Prostate gland (tissue), 2 donors: ENCODE data around the gene KCNK2. TPM values are rescaled to one million over a fixed set of nuclear protein-coding genes. Genes with fewer than 3 reads are reported as not detected.

Source experiments
- DNase-seq: peaks from one replicate; pipeline ENCODE4 v3.0.0-alpha.2; 2019; ENCODE audit warnings: low spot score
- H3K27ac ChIP-seq, 2 donors: fragments of 200-600 bp; sonication (generic); 2 replicates each; pipeline ENCODE4 v1.5.1; 2017 to 2019
- H3K27me3 ChIP-seq: fragments of 200-600 bp; sonication (generic); replicated peaks from 2 replicates; pipeline ENCODE4 v1.5.1; 2019; ENCODE audit not compliant: insufficient read depth
- H3K36me3 ChIP-seq, 2 donors: fragments of 200-600 bp; sonication (generic); 1 replicate in 1 of 2; 2 replicates in 1 of 2; pipeline versions ENCODE4 v1.5.1 to v1.8.1; 2017 to 2019
- H3K4me1 ChIP-seq: fragments of 200-600 bp; sonication (generic); replicated peaks from 2 replicates; pipeline ENCODE4 v1.5.1; 2019
- H3K4me3 ChIP-seq, 2 donors: fragments of 200-600 bp; sonication (generic); 2 replicates each; pipeline ENCODE4 v1.5.1; 2017 to 2019
- H3K9me3 ChIP-seq: fragments of 200-600 bp; sonication (generic); 2 replicates; pipeline ENCODE4 v1.5.1; 2017
- POLR2A ChIP-seq: fragments of 450-650 bp; IDR thresholded peaks from one replicate; pipeline ENCODE4 v1.6.1; 2016; ENCODE audit warnings: antibody characterized with exemption, mild to moderate bottlenecking
- POLR2AphosphoS5 ChIP-seq: sonication (generic); formaldehyde crosslinking; IDR thresholded peaks from one replicate; pipeline ENCODE4 v1.6.1; 2017; ENCODE audit warnings: antibody characterized with exemption
- WGBS: methylation state at CpG from one replicate; pipeline ENCODE4 v1.1.5; 2018; 5-methylcytosine and 5-hydroxymethylcytosine counted together
- intact Hi-C: fragments of 100-400 bp; cut with DNase I; formaldehyde crosslinking; loops from one replicate; pipeline ENCODE4 v1.14.2; 2022
- total RNA-seq, 2 donors: library from RNA; depleted of rRNA; stranded (reverse); fragments of >200 nt; gene quantifications; one replicate each; pipeline ENCODE4 v1.1.0, GENCODE V29; 2016
- TF ChIP-seq, protein P1 (sequence below), 4 experiments: fragments of 200-600 bp in 2 of 4; fragments of 450-650 bp in 2 of 4; sonication (generic) in 2 of 4; IDR thresholded peaks; 1 replicate in 3 of 4; 2 replicates in 1 of 4; pipeline ENCODE4 v1.5.1; 2016 to 2019; ENCODE audit warnings: antibody characterized with exemption in 4 of 4, mild to moderate bottlenecking in 2 of 4, moderate library complexity in 2 of 4

The KCNK2 gene
- total RNA-seq, 2 donors from 2014 or later, result 0.09 to 4.3 TPM

- H3K36me3 ChIP-seq, result no peaks in the 10 kb centered on the region
- DNase-seq, result no peak
- no peak for TF ChIP-seq POLR2AphosphoS5
- TF ChIP-seq, protein P1, sequence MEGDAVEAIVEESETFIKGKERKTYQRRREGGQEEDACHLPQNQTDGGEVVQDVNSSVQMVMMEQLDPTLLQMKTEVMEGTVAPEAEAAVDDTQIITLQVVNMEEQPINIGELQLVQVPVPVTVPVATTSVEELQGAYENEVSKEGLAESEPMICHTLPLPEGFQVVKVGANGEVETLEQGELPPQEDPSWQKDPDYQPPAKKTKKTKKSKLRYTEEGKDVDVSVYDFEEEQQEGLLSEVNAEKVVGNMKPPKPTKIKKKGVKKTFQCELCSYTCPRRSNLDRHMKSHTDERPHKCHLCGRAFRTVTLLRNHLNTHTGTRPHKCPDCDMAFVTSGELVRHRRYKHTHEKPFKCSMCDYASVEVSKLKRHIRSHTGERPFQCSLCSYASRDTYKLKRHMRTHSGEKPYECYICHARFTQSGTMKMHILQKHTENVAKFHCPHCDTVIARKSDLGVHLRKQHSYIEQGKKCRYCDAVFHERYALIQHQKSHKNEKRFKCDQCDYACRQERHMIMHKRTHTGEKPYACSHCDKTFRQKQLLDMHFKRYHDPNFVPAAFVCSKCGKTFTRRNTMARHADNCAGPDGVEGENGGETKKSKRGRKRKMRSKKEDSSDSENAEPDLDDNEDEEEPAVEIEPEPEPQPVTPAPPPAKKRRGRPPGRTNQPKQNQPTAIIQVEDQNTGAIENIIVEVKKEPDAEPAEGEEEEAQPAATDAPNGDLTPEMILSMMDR (IDR thresholded peaks at IDR 0.05), result no peak
- no peak for TF ChIP-seq POLR2A
- no peak overlapping the region for H3K27ac ChIP-seq
- no peaks in the 10 kb centered on the region for H3K27me3 ChIP-seq
- WGBS, result 100% methylated on average over 1 of the region's 1 CpG
- H3K9me3 ChIP-seq, result no peaks in the 10 kb centered on the region
- intact Hi-C loops, result no loop called here
- no peak overlapping the region for H3K4me3 ChIP-seq
- H3K4me1 ChIP-seq, result no peaks in the 10 kb centered on the region
Observed at GRCh38 chr1:215115760-215116159, 33.2 kb downstream of the KCNK2 start.

GRCh38 chr1:215118081-215118480 is 35.5 kb downstream of the KCNK2 start:
- H3K27ac ChIP-seq, result no peak overlapping the region
- no peaks in the 10 kb centered on the region for H3K9me3 ChIP-seq
- TF ChIP-seq POLR2A, result no peak
- no peak for TF ChIP-seq POLR2AphosphoS5
- TF ChIP-seq, protein P1 (IDR thresholded peaks at IDR 0.05), result no peak
- no peaks in the 10 kb centered on the region for H3K27me3 ChIP-seq
- no peaks in the 10 kb centered on the region for H3K4me1 ChIP-seq
- no peak overlapping the region for H3K4me3 ChIP-seq
- intact Hi-C loops, result no loop called here
- no peak for DNase-seq
- 79% methylated on average over 1 of the region's 1 CpG for WGBS
- no peaks in the 10 kb centered on the region for H3K36me3 ChIP-seq

GRCh38 chr1:215119056-215119455 is 36.5 kb downstream of the KCNK2 start:
- no peaks in the 10 kb centered on the region for H3K36me3 ChIP-seq
- H3K4me1 ChIP-seq, result no peaks in the 10 kb centered on the region
- DNase-seq, result no peak
- intact Hi-C loops, result no loop called here
- no peaks in the 10 kb centered on the region for H3K27me3 ChIP-seq
- no peaks in the 10 kb centered on the region for H3K9me3 ChIP-seq
- no peak for TF ChIP-seq POLR2A
- TF ChIP-seq, protein P1 (IDR thresholded peaks at IDR 0.05), result no peak
- H3K27ac ChIP-seq, result no peak overlapping the region
- no peak overlapping the region for H3K4me3 ChIP-seq

- WGBS, result 62% methylated on average over 3 of the region's 3 CpGs
- DNase-seq, result no peak
- Histone ChIP-seq H3K27me3 (no peaks in the 10 kb centered on the region), H3K9me3 (no peaks in the 10 kb centered on the region), H3K4me3 (no peak overlapping the region), H3K36me3 (no peaks in the 10 kb centered on the region), H3K4me1 (no peaks in the 10 kb centered on the region), H3K27ac (no peak overlapping the region)
- intact Hi-C loops, result no loop called here
- no peak for TF ChIP-seq POLR2A
- TF ChIP-seq, protein P1 (IDR thresholded peaks at IDR 0.05), result no peak
- TF ChIP-seq POLR2AphosphoS5, result no peak
Observed at GRCh38 chr1:215119719-215120365, 37.3 kb downstream of the KCNK2 start.

DNA sequence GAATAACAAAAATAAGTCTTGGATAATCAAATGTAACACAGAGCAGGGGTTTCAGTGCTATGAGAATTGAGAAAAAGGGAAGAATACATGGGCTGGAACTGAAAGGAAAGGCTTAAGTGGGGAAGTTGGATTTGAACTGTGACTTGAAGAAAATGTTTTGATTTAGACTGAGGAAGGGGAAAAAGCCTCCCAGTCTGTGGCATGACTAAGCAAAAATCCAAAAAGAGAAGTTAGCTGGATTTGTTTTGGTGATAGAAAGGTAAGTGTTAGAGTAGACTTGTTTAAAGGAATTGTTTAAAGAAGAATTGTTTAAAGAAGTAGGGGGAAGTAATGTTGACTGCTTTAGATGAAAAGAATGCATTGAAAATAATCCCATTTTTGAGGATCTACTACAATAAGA is 46.0 kb downstream of the KCNK2 start:
- H3K36me3 ChIP-seq, result no peaks in the 10 kb centered on the region
- H3K4me3 ChIP-seq, result no peak overlapping the region
- no peak for DNase-seq
- intact Hi-C loops, result no loop called here
- H3K27ac ChIP-seq, result no peak overlapping the region
- H3K4me1 ChIP-seq, result no peaks in the 10 kb centered on the region
- no peaks in the 10 kb centered on the region for H3K9me3 ChIP-seq
- no peaks in the 10 kb centered on the region for H3K27me3 ChIP-seq
- TF ChIP-seq POLR2A (no peak), POLR2AphosphoS5 (no peak)
- TF ChIP-seq, protein P1 (IDR thresholded peaks at IDR 0.05), result no peak
